NCI-H748 (cell line): ENCODE measurements around the gene UTP25.
"Not testable (repeated sequence)": the region's sequence is repeated elsewhere in the genome, so short reads cannot be mapped to it uniquely, and the experiment has no call there.

Experiments
- DNase-seq: peaks from one replicate; lab custom pipeline; 2025; ENCODE audit not compliant: unreplicated experiment; lab: John Stamatoyannopoulos, UW

Gene UTP25

GRCh38 chr1:209871430-209871829, 43.7 kb downstream of the UTP25 start:
- no peak for DNase-seq

GRCh38 chr1:209873067-209873799, 45.5 kb downstream of the UTP25 start:
- DNase-seq, result peak; percentile 27

GRCh38 chr1:209875515-209875914, 47.7 kb downstream of the UTP25 start:
- peak; percentile 76 for DNase-seq

- peak; percentile 22 for DNase-seq
Observed at GRCh38 chr1:209876078-209876800, 48.5 kb downstream of the UTP25 start.

- DNase-seq, result no peak
Observed at GRCh38 chr1:209877087-209877764, 49.5 kb downstream of the UTP25 start.

GRCh38 chr1:209878964-209879363, 51.2 kb downstream of the UTP25 start:
- DNase-seq, result no peak

- DNase-seq, result peak; percentile 69
Observed at GRCh38 chr1:209879539-209879938, 51.8 kb downstream of the UTP25 start.

- no peak for DNase-seq
Observed at GRCh38 chr1:209880031-209880430, 52.3 kb downstream of the UTP25 start.

GRCh38 chr1:209881619-209882018, 53.8 kb downstream of the UTP25 start:
- no peak for DNase-seq

GRCh38 chr1:209882286-209882685, 54.5 kb downstream of the UTP25 start:
- DNase-seq, result no peak

GRCh38 chr1:209882942-209883340, 55.2 kb downstream of the UTP25 start:
- no peak for DNase-seq

- DNase-seq, result no peak
Observed at GRCh38 chr1:209883341-209883971, 55.7 kb downstream of the UTP25 start.

- DNase-seq, result no peak
Observed at GRCh38 chr1:209884249-209884648, 56.5 kb downstream of the UTP25 start.

GRCh38 chr1:209884665-209885117, 56.9 kb downstream of the UTP25 start:
- no peak for DNase-seq

- no peak for DNase-seq
Observed at GRCh38 chr1:209885403-209886218, 57.8 kb downstream of the UTP25 start.

GRCh38 chr1:209886219-209886536, 58.4 kb downstream of the UTP25 start:
- DNase-seq, result no peak

- DNase-seq, result not testable (repeated sequence)
Observed at GRCh38 chr1:209888291-209889076, 60.7 kb downstream of the UTP25 start.

GRCh38 chr1:209889077-209889418, 61.3 kb downstream of the UTP25 start:
- no peak for DNase-seq

GRCh38 chr1:209890641-209891330, 63.0 kb downstream of the UTP25 start:
- DNase-seq, result no peak
